Measurements from ENCODE around the gene CYB5R3.
"Not testable (repeated sequence)": the region's sequence is repeated elsewhere in the genome, so short reads cannot be mapped to it uniquely, and the experiment has no call there.

Gene CYB5R3

GRCh38 chr22:42666393-42666792, 17.2 kb upstream of the CYB5R3 start:
- H3K4me1 ChIP-seq; H3K27me3 ChIP-seq (ENCODE audit: low read depth); DNase-seq (ENCODE audit: low spot score in 2 of 2); H3K4me3 ChIP-seq; H3K36me3 ChIP-seq (replicated peaks); in situ Hi-C loops (cut with MboI; ENCODE audit: low sequenced_read_pairs); H3K9me3 ChIP-seq: not testable (repeated sequence)

DNA sequence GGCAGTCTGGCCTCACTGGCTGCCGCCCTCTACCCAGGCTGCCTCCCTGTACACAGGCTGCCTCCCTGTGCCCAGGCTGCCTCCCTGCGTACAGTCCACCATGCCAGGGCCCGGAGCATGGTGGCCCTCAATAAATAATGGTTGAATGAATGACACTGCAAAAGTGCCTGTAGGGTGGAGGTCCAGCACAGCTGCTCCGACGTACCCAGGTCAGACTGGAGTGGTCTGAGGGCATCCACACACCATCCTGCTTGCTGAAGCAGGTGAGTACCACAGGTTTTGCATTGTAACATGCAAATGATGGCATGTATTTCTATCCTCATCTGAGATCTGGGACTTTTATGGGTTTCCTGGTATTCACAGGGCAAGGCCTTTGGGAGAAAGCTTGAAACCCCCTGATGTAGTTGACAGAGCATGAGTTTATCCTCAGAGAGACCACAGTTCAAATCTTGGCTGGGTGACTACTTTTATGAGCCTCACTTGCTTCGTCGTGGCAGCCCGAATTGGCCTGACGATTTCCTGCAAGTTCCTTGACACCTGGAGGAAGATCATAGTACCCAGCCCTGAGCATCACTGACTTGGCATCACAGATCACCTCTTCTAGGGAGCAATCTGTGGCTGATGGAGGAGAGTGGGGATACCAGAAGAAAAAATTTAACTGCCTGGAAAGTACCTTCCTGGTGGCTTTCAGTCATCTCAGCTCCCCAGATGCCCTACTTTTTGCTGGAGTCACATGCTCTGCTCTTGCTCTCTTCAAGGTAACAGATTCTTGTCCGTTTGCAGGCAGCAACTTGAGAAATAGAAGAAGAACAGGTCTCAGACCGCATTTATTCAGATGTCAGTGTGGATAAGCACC, 16.0 kb upstream of the CYB5R3 start:
- Histone ChIP-seq H3K9me3 (no peaks in the 10 kb centered on the region), H3K4me1 (0 out of 2 replicates have a peak, but pooled peaks cover 2% of the 10 kb centered on the region), H3K4me3 (no peak overlapping the region), H3K27me3 (ENCODE audit: low read depth) (no peaks in the 10 kb centered on the region), H3K36me3 (replicated peaks) (no peaks in the 10 kb centered on the region)
- in situ Hi-C loops (cut with MboI; ENCODE audit: low sequenced_read_pairs), result no loop called here
- DNase-seq (ENCODE audit: low spot score in 2 of 2), result no peak

DNA sequence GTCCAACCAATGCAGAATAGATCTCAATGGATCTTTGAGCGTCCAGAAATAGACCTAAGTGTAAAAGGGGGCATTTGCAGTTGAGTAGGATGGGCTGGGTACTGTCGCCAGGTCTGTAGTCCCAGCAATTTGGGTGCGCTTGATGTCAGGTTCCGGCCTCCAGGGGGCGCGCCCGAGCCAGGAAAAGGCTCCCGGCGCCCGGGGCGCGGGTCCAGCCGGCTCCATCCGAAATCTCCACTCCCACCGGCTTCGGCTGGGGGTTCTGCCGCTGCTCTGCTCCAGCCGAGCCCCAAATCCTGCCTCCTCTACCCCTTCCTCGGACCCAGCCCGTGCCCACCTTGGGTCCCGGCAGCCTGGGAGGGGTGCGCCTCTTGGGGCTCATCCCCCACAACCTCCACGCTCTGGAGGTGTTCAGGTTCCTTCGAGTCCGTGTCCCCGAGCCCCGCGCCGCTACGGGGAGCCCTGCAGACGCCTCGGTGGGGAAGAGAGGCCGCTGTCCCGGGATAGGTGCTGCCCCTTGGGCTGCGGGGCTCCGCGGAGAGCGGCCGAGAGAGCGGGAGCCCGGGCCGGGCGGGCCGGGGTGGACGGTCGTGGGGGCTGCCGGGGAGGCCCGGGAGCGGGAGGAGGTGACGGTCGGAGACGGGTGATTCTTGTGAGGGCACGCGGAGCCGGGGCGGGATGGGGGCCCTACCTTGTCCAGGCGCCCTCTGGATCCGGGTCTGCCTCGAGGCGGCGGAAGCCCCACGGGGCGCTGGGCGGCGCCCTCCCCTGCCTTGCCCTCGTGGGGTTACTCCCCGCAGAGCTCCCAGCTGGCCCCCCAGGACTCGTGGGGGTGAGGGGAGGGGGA, 13.0 kb upstream of the CYB5R3 start:
- Histone ChIP-seq H3K27me3 (ENCODE audit: low read depth) (no peaks in the 10 kb centered on the region), H3K4me1 (0 out of 2 replicates have a peak, but pooled peaks cover 2% of the 10 kb centered on the region), H3K9me3 (no peaks in the 10 kb centered on the region), H3K36me3 (replicated peaks) (no peaks in the 10 kb centered on the region), H3K4me3 (peak overlapping the region; percentile 43)
- in situ Hi-C loops (cut with MboI; ENCODE audit: low sequenced_read_pairs), result no loop called here
- peak; percentile 73 to 92 for DNase-seq (ENCODE audit: low spot score in 2 of 2)

- Histone ChIP-seq H3K27me3 (ENCODE audit: low read depth) (no peaks in the 10 kb centered on the region), H3K9me3 (no peaks in the 10 kb centered on the region), H3K4me1 (no peaks in the 10 kb centered on the region), H3K4me3 (no peak overlapping the region), H3K36me3 (replicated peaks) (no peaks in the 10 kb centered on the region)
- in situ Hi-C loops (cut with MboI; ENCODE audit: low sequenced_read_pairs), result no loop called here
- DNase-seq (ENCODE audit: low spot score in 2 of 2), result no peak
These were observed 7.4 kb upstream of the CYB5R3 start for GRCh38 chr22:42656578-42656977.

DNA sequence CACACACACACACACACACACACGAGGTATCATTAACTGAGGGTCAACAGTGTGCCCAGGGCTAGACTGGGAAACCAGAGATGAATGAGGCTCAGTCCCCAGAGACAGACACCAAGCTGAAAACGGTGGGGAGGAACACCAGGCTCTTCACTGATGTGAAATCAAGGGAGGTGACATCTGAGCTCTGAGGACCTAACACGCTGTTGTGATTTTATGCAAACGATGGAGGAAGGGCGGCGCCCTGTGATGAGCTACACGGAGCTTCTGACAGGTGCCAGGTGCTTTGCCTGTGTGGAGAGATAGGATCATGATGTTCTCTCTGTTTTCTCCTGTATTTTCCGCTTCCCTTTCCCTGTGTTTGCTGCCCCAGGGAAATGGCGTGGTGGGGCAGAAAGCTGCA, 6.5 kb upstream of the CYB5R3 start:
- no peaks in the 10 kb centered on the region for H3K9me3 ChIP-seq
- H3K4me1 ChIP-seq, result no peaks in the 10 kb centered on the region
- no peak overlapping the region for H3K4me3 ChIP-seq
- no peaks in the 10 kb centered on the region for H3K36me3 ChIP-seq (replicated peaks)
- DNase-seq (ENCODE audit: low spot score in 2 of 2), result no peak
- no peaks in the 10 kb centered on the region for H3K27me3 ChIP-seq (ENCODE audit: low read depth)
- in situ Hi-C loops (cut with MboI; ENCODE audit: low sequenced_read_pairs), result no loop called here

GRCh38 chr22:42654436-42655073, 5.4 kb upstream of the CYB5R3 start:
- in situ Hi-C loops (cut with MboI; ENCODE audit: low sequenced_read_pairs), result no loop called here
- no peaks in the 10 kb centered on the region for H3K27me3 ChIP-seq (ENCODE audit: low read depth)
- H3K9me3 ChIP-seq, result no peaks in the 10 kb centered on the region
- no peaks in the 10 kb centered on the region for H3K36me3 ChIP-seq (replicated peaks)
- no peaks in the 10 kb centered on the region for H3K4me1 ChIP-seq
- DNase-seq (ENCODE audit: low spot score in 2 of 2), result no peak
- H3K4me3 ChIP-seq, result no peak overlapping the region

DNA sequence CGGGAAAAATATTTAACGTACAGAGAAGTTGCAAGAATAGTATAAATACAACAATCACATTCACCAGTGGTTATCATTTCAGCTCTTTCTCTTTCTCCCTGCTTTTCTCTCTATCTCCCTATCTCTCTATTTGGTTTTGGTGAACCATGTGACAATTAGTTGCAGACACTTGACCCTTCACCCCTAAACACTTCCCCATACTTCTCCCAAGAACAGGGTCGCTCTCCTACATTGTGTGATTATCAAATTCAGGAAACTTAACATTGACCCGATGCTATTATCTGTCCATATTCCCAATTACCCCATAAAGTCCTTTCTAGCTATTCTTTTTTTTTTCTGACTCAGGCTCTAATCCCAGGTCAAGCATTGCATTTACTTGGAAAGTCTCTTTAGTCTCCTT, 4.8 kb upstream of the CYB5R3 start:
- DNase-seq (ENCODE audit: low spot score in 2 of 2), result no peak
- in situ Hi-C loops (cut with MboI; ENCODE audit: low sequenced_read_pairs), result no loop called here
- no peaks in the 10 kb centered on the region for H3K4me1 ChIP-seq

DNA sequence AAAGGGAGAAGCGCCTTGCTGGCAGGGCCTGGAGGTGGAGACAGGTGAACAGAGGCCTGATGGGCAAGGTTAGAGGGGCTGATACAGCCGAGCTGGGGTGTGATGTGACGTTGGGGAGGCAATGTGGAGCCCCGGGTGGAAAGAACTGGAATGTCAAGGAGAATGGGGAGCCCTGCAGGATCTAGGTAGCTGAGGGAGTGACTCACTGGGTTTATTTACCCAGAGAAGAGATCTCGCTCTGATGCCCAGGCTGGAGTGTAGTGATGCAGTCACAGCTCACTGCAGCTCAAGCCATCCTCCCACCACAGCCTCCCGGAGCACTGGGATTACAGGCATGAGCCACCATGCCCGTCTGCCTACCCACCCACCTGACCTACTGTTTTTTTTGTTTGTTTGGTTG, 1.9 kb upstream of the CYB5R3 start:
- in situ Hi-C loops (cut with MboI; ENCODE audit: low sequenced_read_pairs), result no loop called here
- Histone ChIP-seq H3K4me3 (no peak overlapping the region), H3K9me3 (no peaks in the 10 kb centered on the region), H3K4me1 (peaks cover 8% of the 10 kb centered on the region; the same call in 1 of the 2 replicates), H3K27me3 (ENCODE audit: low read depth) (no peaks in the 10 kb centered on the region), H3K36me3 (replicated peaks) (no peaks in the 10 kb centered on the region; the same call in 1 of the 2 replicates)
- DNase-seq (ENCODE audit: low spot score in 2 of 2), result no peak

More for the DNA sequence above, 4.8 kb upstream of the CYB5R3 start:
- Histone ChIP-seq H3K9me3 (no peaks in the 10 kb centered on the region), H3K36me3 (replicated peaks) (no peaks in the 10 kb centered on the region), H3K27me3 (ENCODE audit: low read depth) (no peaks in the 10 kb centered on the region), H3K4me3 (no peak overlapping the region)

DNA sequence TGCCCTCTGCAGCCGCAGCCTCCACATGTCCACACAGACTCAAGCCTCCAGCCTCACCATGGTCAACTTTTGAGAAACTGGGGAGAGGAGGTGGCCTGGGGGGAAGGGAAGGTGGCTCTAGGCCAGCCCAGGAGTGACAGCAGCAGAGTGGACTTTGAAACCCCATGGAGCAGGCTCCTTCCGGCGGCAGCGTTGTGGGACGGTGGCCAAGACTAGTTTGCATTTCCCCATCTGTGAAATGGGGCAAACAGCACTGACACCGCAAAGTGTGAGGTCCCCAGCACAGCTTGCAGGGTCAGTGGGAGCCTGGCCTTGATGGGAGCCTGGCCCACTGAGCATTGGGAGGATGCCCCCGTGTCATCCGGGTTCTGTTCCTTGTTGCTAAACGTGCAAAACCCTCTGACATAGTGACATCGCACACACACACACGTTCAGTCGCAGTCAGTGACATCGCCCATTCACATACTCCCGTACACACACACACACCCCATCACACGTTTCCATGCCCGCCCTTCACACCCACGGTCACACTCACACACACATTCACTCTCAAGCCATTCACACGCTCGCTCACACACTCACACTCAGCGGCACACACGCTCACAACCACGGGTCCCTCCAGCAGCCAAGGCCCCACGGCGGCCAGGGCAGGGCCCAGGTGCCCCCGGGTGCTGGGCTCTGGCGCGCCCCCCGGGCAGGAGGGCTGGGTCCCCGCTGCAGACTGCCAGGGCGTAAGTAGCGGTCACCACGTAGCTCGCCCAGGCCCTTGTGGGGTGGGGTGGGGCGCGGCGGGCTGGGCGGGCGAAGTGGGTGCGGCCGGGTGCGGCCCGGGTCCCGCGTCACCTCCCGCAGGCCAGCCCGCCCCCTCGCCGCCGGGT, 585 bp downstream of the CYB5R3 start:
- peaks cover 8% of the 10 kb centered on the region; the same call in 1 of the 2 replicates for H3K4me1 ChIP-seq

GRCh38 chr22:42648017-42648367, 1.2 kb downstream of the CYB5R3 start:
- H3K27me3 ChIP-seq (ENCODE audit: low read depth), result no peaks in the 10 kb centered on the region
- no peak for DNase-seq (ENCODE audit: low spot score in 2 of 2)
- peaks cover 8% of the 10 kb centered on the region; the same call in 1 of the 2 replicates for H3K4me1 ChIP-seq
- H3K36me3 ChIP-seq (replicated peaks), result no peaks in the 10 kb centered on the region; the same call in 1 of the 2 replicates
- H3K4me3 ChIP-seq, result peak overlapping the region; percentile 92
- no peaks in the 10 kb centered on the region for H3K9me3 ChIP-seq
- in situ Hi-C loops (cut with MboI; ENCODE audit: low sequenced_read_pairs), result no loop called here

More for the DNA sequence above, 585 bp downstream of the CYB5R3 start:
- Histone ChIP-seq H3K4me3 (peak overlapping the region; percentile 92), H3K9me3 (no peaks in the 10 kb centered on the region), H3K36me3 (replicated peaks) (no peaks in the 10 kb centered on the region; the same call in 1 of the 2 replicates), H3K27me3 (ENCODE audit: low read depth) (no peaks in the 10 kb centered on the region)
- peak; percentile 28 to 70 for DNase-seq (ENCODE audit: low spot score in 2 of 2)
- in situ Hi-C loops (cut with MboI; ENCODE audit: low sequenced_read_pairs), result no loop called here

GRCh38 chr22:42646569-42647525, 2.3 kb downstream of the CYB5R3 start:
- no peak for DNase-seq (ENCODE audit: low spot score in 2 of 2)
- Histone ChIP-seq H3K9me3 (no peaks in the 10 kb centered on the region), H3K4me3 (no peak overlapping the region), H3K4me1 (peaks cover 8% of the 10 kb centered on the region; the same call in 1 of the 2 replicates), H3K27me3 (ENCODE audit: low read depth) (no peaks in the 10 kb centered on the region), H3K36me3 (replicated peaks) (no peaks in the 10 kb centered on the region; the same call in 1 of the 2 replicates)
- in situ Hi-C loops (cut with MboI; ENCODE audit: low sequenced_read_pairs), result no loop called here

GRCh38 chr22:42645938-42646568, 3.1 kb downstream of the CYB5R3 start:
- Histone ChIP-seq H3K4me1 (peaks cover 8% of the 10 kb centered on the region; the same call in 1 of the 2 replicates), H3K4me3 (no peak overlapping the region)

More at GRCh38 chr22:42645938-42646568, 3.1 kb downstream of the CYB5R3 start:
- Histone ChIP-seq H3K9me3 (no peaks in the 10 kb centered on the region), H3K27me3 (ENCODE audit: low read depth) (no peaks in the 10 kb centered on the region), H3K36me3 (replicated peaks) (no peaks in the 10 kb centered on the region; the same call in 1 of the 2 replicates)
- DNase-seq (ENCODE audit: low spot score in 2 of 2), result no peak
- in situ Hi-C loops (cut with MboI; ENCODE audit: low sequenced_read_pairs), result no loop called here
